HUES6 (cell line): ENCODE data around the gene PRDM16.

ENCODE experiments used
- H3K27ac ChIP-seq: 2 replicates; pipeline ENCODE4 v1.7.0; 2013; ENCODE audit warnings: low read depth, mild to moderate bottlenecking, low read length, inconsistent platforms
- H3K27me3 ChIP-seq: 2 replicates; pipeline ENCODE4 v1.6.1; 2013; ENCODE audit warnings: low read length; ENCODE audit not compliant: control insufficient read depth, insufficient read depth
- H3K36me3 ChIP-seq: 2 replicates; pipeline ENCODE4 v1.6.1; 2013; ENCODE audit warnings: low read length; ENCODE audit not compliant: control insufficient read depth, insufficient read depth
- H3K4me1 ChIP-seq: 2 replicates; pipeline ENCODE4 v1.6.1; 2013; ENCODE audit warnings: low read length; ENCODE audit not compliant: control insufficient read depth, insufficient read depth
- H3K4me3 ChIP-seq: 2 replicates; pipeline ENCODE4 v1.5.1; 2013; ENCODE audit warnings: low read depth, low read length
- H3K9ac ChIP-seq: one replicate; pipeline ENCODE4 v1.6.1; 2013; ENCODE audit warnings: mild to moderate bottlenecking, low read length
- H3K9me3 ChIP-seq: 2 replicates; pipeline ENCODE4 v1.6.1; 2013; ENCODE audit warnings: low read depth, low read length; ENCODE audit not compliant: control insufficient read depth, insufficient read depth

The PRDM16 gene

DNA sequence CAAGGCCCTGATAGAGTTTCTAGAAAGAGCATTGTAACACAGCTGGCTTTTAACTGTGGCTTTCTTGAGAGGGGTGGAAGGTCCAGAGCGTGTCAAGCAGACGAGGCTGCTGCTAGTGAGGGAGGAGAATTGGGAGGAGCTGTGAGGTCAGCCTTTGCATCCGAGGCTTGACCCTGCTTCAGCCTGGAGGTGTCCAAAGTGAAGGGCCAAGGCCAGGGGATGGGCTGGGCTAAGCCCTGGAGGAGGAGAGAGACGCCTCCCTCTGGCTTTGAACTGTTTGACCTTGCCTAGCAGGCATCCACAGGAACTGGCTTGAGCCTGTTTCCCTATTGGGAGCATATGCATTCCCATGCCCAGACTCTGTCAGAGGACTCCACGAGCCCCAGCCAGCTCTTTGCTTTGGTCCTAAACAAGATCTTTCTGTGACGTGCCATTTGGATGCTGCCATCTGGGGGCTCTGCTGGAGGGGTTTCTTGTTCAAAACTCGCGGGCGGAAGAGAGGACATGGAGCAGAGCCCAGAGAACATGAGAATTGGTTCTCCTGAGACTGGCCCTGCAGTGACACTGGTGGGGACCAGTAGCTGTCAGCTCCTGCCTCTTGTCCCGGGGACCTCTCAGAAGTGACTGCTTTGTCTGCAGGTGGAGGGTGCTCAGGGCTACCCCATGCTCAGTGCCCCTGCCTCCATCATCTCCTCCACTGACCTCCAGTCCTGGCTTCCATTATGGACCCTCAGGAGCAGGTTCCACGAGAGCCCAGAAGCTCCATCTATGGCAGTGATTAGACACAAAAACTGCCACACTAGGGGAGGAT, 42.2 kb upstream of the PRDM16 start:
- H3K4me1 ChIP-seq: no peaks in the 10 kb centered on the region
- no peak overlapping the region for H3K9ac ChIP-seq
- no peaks in the 10 kb centered on the region for H3K36me3 ChIP-seq
- H3K9me3 ChIP-seq: peaks cover 6% of the 10 kb centered on the region; the same call in 1 of the 2 replicates
- no peak overlapping the region for H3K4me3 ChIP-seq
- peaks cover 20% of the 10 kb centered on the region; the same call in 1 of the 2 replicates for H3K27me3 ChIP-seq
- H3K27ac ChIP-seq: no peak overlapping the region

DNA sequence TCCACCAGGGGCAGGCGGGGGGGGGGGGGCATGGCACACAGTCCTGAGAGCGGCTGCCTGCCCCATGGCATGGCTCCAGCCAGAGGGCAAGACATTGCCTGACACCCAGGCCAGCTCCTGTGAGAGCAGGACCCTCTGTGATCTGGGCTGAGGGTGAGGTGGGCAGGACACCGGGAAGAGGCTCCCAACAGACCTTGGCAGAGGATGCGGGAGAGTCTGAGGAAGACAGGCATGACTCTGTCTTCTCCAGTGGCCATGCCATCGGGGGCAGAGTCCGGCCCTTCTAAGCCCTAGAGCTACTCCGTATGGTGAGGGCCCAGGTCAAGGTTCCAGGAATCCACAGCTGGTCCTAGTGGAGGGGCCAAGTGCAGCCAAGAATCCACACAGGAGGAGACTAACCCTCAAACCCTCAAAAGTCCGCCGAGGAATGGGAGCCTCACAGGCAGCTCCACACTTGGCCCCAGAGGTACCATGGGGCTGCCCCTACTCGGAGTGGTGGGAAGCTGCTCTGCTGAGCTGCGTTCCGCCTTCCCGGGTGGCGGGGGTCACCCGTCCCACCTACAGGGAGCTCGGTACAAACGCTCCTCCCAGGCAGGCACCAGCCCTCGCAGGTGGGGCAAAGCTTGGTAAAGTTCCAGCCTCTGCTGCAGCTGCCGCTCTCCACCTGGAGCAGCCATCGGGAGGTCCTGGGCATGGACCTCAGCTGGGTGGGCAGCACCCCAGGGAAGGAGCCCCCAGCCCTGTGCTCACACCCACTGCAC, 41.2 kb upstream of the PRDM16 start:
- peaks cover 6% of the 10 kb centered on the region; the same call in 1 of the 2 replicates for H3K9me3 ChIP-seq
- H3K36me3 ChIP-seq: no peaks in the 10 kb centered on the region
- H3K27me3 ChIP-seq: peaks cover 20% of the 10 kb centered on the region; the same call in 1 of the 2 replicates
- no peak overlapping the region for H3K4me3 ChIP-seq
- H3K4me1 ChIP-seq: no peaks in the 10 kb centered on the region
- no peak overlapping the region for H3K27ac ChIP-seq
- H3K9ac ChIP-seq: no peak overlapping the region

- peaks cover 6% of the 10 kb centered on the region; the same call in 1 of the 2 replicates for H3K9me3 ChIP-seq
Measured at GRCh38 chr1:3028531-3029282, 40.3 kb upstream of the PRDM16 start.

GRCh38 chr1:3029481-3029961, 39.5 kb upstream of the PRDM16 start:
- Histone ChIP-seq H3K4me3 (no peak overlapping the region), H3K27me3 (peaks cover 14% of the 10 kb centered on the region; the same call in 1 of the 2 replicates), H3K36me3 (no peaks in the 10 kb centered on the region), H3K9me3 (peaks cover 6% of the 10 kb centered on the region; the same call in 1 of the 2 replicates), H3K27ac (no peak overlapping the region), H3K9ac (no peak overlapping the region), H3K4me1 (no peaks in the 10 kb centered on the region)

More at GRCh38 chr1:3028531-3029282, 40.3 kb upstream of the PRDM16 start:
- no peak overlapping the region for H3K9ac ChIP-seq
- no peaks in the 10 kb centered on the region for H3K36me3 ChIP-seq
- H3K4me3 ChIP-seq: no peak overlapping the region
- H3K4me1 ChIP-seq: no peaks in the 10 kb centered on the region
- H3K27ac ChIP-seq: no peak overlapping the region
- peaks cover 17% of the 10 kb centered on the region; the same call in 1 of the 2 replicates for H3K27me3 ChIP-seq

DNA sequence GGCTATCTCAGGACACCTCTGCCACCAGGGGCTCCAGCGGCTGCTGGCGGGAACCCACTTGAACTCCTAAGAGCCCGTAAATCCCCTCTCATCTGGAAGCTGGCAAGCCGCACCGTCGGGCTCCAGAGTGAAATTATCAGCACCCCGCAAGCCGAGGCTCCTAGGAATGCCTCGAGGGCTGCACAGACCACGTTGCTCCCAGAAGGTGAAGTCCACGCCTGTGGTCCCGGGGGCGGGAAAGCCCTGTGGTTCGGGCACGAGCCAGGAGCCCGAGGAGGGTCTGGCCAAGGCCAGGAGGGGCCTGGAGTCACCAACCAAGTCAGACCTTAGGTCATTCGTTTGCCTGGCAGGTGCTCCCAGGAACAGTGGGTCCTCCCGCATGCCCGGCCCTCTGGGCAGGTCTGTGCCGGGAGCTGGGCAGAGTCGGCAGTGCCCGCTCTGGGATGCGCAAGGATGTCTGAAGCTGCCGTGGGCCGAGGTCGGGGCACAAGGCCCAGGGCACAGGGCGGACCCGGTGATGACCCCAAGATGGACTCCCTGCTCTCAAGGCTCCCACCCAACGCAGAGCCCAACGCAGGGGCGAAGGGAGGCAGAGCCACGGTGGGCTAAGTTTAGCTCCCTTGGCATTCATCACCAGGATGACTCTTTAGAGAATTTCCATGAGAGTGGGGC, 38.9 kb upstream of the PRDM16 start:
- no peak overlapping the region for H3K27ac ChIP-seq
- no peak overlapping the region for H3K4me3 ChIP-seq
- no peaks in the 10 kb centered on the region for H3K36me3 ChIP-seq
- peaks cover 6% of the 10 kb centered on the region; the same call in 1 of the 2 replicates for H3K9me3 ChIP-seq
- H3K9ac ChIP-seq: no peak overlapping the region
- H3K27me3 ChIP-seq: peaks cover 15% of the 10 kb centered on the region; the same call in 1 of the 2 replicates
- H3K4me1 ChIP-seq: no peaks in the 10 kb centered on the region

DNA sequence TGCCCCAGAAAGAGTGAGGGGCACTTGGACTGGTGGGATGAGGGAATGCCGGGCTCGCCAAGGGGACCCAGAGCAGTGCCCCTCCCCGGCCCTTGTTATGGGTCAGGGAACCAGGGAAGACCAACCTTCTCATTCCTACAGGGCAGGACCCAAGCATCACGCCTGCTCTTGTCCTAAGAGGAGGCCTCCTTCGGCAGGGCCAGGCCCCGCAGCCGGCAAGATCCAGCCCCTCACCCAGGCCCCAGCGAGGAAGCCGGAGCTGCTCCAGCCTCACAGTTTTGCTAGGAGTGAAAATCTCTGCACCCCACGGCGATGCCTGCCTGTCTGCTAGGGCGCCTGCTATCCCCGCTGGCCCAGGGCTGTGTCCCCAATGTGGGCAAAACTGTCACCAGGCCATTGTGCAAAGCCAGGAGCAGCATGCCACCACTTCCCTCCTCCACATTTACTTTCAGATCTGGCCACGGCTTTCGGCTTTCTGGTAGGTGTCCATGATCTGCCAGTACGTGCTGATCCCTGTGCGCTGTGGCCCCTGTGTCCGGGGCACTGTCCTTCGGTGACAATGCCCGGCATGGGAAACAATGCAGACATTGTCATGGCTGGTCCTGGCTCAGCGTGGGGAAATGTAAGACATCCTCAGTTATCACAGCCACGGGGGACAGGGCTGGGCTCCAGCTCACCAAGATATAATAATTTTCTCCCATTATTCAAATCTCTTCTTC, 38.2 kb upstream of the PRDM16 start:
- H3K27me3 ChIP-seq: peaks cover 17% of the 10 kb centered on the region; the same call in 1 of the 2 replicates
- H3K9ac ChIP-seq: no peak overlapping the region
- no peak overlapping the region for H3K4me3 ChIP-seq
- peaks cover 5% of the 10 kb centered on the region; the same call in 1 of the 2 replicates for H3K9me3 ChIP-seq
- no peak overlapping the region for H3K27ac ChIP-seq
- H3K36me3 ChIP-seq: no peaks in the 10 kb centered on the region
- H3K4me1 ChIP-seq: no peaks in the 10 kb centered on the region

DNA sequence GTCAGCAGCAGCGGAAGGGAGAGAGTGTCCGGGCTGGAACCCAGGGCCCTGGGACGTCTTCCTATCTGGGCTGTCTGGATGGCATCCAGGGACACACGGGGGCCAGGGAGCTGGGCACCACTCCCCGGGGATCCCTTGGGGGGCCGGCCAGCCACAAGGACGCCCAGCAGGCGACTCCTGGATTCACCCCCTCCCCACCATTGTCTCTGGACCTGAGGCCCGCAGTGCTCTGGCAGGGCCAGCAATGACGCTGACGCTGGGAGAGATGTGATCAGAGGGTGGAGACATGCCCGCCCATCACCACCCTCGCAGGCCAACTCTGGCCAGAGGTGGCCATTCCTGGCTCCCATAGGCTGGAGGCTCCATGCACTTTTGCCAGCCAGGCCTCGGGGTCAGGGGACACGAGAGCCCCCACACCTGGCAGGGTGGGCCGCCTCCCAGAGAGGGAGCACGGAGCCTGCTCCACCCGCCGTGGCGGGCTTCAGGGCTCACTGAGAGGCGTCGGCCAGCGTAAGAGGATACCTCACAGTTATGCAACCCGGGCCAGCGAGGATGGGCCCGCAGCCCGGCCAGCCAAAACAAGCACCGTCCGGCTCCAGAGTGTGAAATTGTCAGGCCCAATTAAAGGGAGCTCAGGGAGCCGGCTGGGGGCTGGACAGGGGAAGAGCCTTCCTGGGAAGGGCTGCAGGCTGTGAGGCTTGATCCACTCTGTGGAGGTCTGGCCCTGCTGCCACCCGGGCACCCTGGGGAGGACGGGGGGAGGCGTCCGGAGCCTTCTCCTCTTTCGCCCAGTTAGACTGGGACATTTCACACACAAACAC, 37.4 kb upstream of the PRDM16 start:
- H3K27me3 ChIP-seq: peaks cover 19% of the 10 kb centered on the region; the same call in 1 of the 2 replicates

DNA sequence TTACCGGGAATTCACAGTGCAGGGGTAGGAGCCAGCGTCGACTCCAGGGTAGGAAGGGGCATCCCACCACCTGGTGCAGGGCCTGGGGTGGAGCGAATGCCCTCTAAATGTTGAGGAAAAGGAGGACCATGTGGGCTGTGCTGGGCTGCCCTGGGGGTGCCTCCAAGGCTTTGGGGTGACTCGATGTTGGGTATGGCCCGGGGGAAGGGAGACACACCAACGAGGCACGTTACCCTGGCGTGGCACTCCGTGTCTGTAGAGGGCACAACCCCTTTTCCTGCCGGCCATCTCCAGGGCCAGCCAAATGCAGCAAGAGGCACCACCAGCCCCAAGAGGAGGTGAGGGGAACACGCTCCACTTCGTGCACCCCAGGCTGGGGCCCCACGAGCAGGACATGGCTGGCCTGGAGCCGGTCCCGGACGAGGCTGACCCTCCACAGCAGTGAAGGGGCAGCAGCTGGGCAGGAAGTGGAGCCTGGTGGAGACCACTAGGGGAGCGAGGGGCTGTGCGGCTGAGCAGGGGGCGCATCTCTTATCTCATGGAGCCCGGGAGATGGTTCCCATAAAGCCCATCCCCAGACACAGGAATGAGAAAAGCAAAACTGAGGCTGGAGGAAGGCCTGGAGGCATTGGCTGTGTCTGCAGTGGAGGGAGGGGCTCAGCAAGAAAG, 36.5 kb upstream of the PRDM16 start:
- Histone ChIP-seq H3K9me3 (no peaks in the 10 kb centered on the region), H3K27me3 (peaks cover 11% of the 10 kb centered on the region; the same call in 1 of the 2 replicates)

More for the DNA sequence above, 37.4 kb upstream of the PRDM16 start:
- Histone ChIP-seq H3K4me3 (no peak overlapping the region), H3K9me3 (no peaks in the 10 kb centered on the region; the same call in 1 of the 2 replicates), H3K9ac (no peak overlapping the region), H3K27ac (no peak overlapping the region), H3K4me1 (no peaks in the 10 kb centered on the region; the same call in 1 of the 2 replicates), H3K36me3 (no peaks in the 10 kb centered on the region)

More for the DNA sequence above, 36.5 kb upstream of the PRDM16 start:
- no peak overlapping the region for H3K4me3 ChIP-seq
- H3K9ac ChIP-seq: no peak overlapping the region
- no peak overlapping the region for H3K27ac ChIP-seq
- H3K4me1 ChIP-seq: no peaks in the 10 kb centered on the region; the same call in 1 of the 2 replicates
- no peaks in the 10 kb centered on the region for H3K36me3 ChIP-seq
